HG03280 (cell line): ENCODE results near the gene PFKFB2.

Experiments
- ATAC-seq: cut with Tn5 transposase; IDR thresholded peaks from one replicate; pipeline ENCODE4 v1.9.1; 2021; ENCODE audit warnings: mild to moderate bottlenecking, moderate library complexity; ENCODE audit not compliant: unreplicated experiment

The PFKFB2 gene

GRCh38 chr1:207052911-207053769, at the start of gene PFKFB2:
Gene PFKFB2 (plus strand): TSS chr1:207053275. CDS start chr1:207054718, 1,443 bp downstream.
- ATAC-seq, result peak; percentile 85

DNA sequence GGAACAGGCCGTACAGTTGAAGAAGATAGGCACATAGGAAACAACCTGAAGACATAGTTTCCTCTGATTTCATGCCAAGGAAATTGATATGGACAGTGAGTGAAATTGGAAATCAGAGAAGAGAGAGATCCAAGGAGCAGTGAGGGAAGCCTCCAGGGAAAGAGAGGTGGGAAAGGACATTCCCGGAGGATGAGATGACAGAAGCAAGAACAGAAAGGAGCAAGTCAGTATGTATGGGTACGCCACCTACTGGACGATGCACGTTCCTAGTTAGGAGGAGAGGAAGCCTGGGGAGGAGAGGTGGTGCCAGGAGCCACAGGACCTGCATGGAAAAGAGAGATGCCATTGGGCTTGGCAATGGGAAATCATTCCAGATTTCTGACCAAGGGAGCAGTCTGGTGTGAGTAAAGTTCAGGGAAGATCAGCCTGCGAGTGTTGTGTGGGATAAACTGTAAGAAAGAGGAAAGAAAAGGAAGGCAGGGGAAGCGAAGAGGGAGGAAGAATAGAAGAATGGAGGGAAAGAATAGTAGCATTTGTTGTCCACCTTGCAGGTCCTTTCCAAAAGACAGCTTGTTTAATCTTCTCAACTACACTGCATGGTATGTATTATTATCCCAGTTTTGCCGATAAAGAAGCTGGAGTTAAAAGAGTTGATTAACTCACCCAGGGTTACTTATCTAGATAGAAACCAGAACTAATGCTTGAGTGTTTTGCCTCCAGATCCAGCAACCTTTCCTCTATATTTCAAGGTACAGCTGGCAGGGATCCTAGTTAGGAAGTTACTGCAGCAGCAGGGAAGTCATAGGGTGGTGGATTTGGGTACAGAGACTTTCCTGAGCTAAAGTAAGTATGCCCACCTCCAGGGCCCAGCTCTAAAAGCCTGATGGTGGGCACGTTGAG, 47.9 kb upstream of the PFKFB2 start:
- ATAC-seq, result no peak

DNA sequence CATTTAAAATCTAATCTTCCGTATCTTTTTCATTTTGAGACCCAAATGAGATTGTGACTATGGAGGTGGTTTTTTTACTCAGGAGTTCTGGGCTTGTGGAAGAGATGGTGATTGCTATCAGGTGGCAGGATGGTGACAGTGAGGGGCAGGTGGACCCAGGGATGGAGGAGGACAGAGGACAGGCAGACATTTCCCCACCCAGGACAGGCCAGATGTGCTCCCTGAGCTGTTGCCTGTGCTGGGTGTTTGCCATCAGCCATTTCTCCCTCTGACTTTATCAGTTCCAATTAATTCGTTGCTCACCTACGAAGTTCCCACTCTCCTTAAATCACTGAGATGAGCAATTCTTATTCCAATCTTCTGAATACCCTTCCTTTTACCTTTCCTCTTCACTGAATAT, 47.0 kb upstream of the PFKFB2 start:
- ATAC-seq, result no peak

GRCh38 chr1:207006914-207007313, 46.2 kb upstream of the PFKFB2 start:
- ATAC-seq, result no peak

- no peak for ATAC-seq
Measured at GRCh38 chr1:207007352-207008033, 45.6 kb upstream of the PFKFB2 start.

GRCh38 chr1:207009182-207009850, 43.8 kb upstream of the PFKFB2 start:
- ATAC-seq, result no peak

- ATAC-seq, result no peak
Measured at GRCh38 chr1:207009945-207010344, 43.1 kb upstream of the PFKFB2 start.

- no peak for ATAC-seq
Measured at GRCh38 chr1:207010726-207011125, 42.3 kb upstream of the PFKFB2 start.

DNA sequence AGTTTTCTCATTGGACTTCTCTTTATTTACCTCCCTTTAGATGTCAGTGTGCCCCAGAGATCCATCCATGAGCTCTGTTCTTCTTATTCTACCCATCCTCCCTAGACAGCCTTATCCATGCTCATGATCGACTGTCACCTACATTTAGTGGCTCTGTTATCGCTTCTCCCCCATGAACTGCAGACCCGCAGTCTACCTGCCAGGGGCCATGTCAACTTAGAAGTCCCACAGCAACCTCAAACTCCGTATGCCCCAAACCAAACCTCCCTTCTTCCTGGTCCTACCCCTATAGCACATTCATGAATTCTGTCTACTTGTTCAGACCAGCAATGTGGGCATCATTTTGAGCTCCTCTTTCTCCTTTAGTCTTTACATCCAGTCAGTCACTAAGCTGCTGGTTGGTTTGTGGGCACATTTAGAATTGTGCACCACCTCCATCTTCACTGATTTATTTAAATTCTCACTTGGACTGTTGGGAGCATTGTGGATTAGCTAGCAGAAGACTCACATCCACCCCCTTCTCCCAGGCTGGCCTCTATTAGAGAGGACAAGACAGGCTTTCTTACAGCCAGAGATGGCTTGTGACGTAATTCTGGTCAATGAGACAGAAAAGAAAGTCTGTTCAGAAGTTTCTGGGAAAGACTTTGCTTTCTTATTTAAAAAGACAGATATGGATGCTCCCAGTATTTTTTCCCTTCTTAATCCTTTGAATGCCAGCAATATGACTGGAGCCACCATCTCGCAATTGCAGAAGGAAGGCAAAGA, 39.6 kb upstream of the PFKFB2 start:
- ATAC-seq, result no peak

DNA sequence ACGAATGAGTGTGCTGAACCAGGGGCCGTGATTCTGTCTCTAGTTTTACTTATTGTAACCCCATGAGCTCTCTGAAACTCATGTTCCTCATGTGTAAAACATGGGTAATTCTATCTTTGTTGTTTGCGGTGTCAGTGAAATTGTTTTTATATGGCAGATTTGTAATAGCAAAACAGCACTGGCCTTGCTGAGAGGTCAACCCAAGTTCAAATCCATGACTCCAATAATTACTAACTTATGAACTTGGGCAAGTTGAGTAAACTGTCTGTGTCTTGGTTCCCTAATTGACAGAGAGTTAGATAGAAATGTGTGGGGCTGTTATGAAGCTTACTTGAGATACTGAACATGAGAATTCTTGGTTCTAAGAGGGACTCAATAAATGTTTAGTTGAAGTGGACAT, 38.3 kb upstream of the PFKFB2 start:
- ATAC-seq, result no peak

- no peak for ATAC-seq
Measured at GRCh38 chr1:207015791-207016190, 37.3 kb upstream of the PFKFB2 start.

DNA sequence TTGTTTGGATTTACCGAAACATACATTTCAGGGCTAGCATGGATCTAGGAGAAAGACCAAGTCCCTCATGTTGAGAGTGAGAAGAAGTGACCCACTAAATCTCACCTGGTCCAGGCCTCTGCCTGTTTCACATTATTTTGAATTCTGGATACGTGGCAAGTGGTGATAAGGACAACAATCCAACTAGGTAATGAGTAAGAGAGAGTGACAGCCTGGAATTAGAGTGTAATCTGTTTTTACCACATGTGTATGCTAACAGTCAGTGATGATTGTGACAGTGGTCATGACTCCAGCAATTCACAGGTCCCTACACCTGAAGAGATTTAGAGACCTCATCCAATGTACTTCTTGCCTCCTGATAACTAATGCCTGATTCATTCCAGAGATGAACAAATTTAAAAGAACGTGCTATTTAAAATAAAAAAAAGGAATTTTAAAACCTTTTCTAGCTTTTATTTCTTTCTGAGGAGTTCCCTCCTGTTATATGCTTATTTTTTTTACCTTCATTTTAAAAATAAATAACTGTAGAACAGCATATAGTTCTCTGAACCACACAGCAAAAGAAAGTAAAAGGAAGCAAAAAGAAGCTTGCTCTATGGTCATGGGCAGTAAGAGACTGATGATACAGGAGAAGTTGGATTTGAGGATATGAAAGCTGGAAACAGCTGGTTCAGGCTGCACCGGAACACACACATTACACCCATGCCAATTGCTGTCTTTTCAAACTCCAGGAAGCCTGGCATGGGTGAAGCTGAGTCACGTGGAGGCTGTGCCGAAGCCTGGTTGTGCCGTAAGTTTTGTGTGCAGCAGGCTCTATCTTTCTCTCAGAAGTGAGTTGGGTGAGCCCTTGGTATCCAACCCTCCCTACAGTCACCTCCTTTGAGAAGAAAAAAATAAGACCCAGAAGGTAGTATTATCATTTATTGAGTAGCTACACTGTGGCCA, 35.2 kb upstream of the PFKFB2 start:
- ATAC-seq, result no peak

DNA sequence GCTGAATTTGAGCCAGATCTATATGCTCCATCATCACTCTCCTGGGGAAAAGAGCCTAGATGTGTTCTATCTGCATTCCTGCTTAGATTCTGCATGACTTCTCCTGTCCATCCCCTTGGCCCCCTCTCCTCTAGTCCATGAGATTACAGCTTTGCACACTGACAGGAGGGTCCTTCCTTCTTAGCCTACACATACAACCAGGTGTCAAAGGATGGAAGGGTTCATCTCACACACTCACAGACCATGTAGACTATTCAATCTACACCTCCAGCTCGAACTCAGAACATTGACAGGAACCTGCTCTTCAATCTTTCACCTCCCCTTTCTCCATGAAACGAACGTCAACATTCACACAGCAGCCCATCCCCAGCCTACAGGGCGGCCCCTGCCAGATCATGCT, 34.4 kb upstream of the PFKFB2 start:
- no peak for ATAC-seq

DNA sequence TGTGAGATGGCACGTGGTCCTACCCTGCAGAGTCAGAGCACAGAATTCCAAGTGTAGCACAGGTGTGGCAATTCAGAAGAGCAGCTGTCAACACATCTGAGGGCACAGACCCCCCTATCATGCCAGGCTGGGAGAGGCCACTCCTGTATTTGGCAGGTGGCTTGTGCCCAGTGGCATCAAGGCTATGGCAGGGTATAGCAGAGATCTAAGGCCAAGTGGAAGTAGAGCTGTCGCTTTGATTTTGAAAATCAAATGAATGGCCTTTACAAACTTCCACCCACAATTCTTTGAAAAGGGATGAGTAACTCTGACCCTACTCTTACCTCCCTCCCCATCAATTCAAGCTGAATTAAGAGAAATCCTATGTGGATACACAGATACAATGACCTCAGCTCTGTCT, 33.9 kb upstream of the PFKFB2 start:
- no peak for ATAC-seq

DNA sequence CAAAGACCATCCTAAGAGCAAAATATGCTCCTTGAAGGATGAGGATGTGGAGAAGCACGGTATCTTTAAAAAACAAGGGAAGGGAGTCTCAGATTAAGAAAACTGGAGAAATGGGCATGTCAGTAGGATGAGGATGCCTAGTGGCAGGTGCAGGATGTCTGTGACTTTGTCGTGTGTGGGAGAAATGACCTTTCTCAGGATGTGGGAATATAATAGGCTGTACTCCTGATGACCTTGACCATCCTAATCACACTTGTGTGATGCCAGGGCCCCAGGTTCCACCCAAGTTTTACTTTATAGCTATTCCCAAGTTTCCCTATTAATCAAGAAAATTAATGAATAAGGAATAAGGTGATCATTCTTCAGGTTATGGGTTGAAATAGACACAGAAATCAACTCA, 33.4 kb upstream of the PFKFB2 start:
- no peak for ATAC-seq

- ATAC-seq, result no peak
Measured at GRCh38 chr1:207020065-207020708, 32.9 kb upstream of the PFKFB2 start.

DNA sequence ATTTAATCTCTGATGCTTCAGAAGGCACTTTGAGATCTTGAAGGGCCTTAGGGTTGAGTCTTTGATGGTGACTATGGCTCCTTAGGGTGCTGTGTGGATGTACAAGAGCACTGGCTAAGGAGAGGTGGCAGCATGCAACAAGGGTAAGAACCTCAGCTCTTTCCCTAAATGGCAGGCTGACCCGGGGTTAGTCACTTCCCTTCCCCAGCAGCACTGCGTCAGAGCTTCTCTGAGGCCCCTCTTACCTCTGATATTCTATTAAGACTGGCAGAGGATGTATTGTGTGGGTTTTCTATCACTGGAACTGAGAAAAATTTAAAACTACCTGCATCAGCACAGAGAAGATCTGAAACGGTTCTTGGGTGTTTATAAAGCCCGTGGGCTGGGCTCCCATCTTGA, 32.4 kb upstream of the PFKFB2 start:
- no peak for ATAC-seq

GRCh38 chr1:207021139-207021861, 31.8 kb upstream of the PFKFB2 start:
- ATAC-seq, result no peak
